NT2/D1 (cell line): ENCODE results near the gene RAB11FIP4.

Source experiments
- SUZ12 ChIP-seq: IDR thresholded peaks from 2 replicates; pipeline ENCODE4 v1.6.1; 2011; ENCODE audit not compliant: insufficient read length, insufficient read depth; ENCODE audit errors: extremely low read depth
- YY1 ChIP-seq: IDR thresholded peaks from 2 replicates; pipeline ENCODE4 v1.6.1; 2011; ENCODE audit not compliant: insufficient read length, insufficient read depth

- no peak for TF ChIP-seq YY1
- TF ChIP-seq SUZ12 = no peak
Measured at GRCh38 chr17:31518478-31518877, 127.0 kb downstream of the RAB11FIP4 start.
